Measurements from ENCODE around the gene IFIT1. TPM values are rescaled to one million over a fixed set of nuclear protein-coding genes. Genes with fewer than 3 reads are reported as not detected.

IFIT1 gene
- total RNA-seq, 4 donors from 2014 or later: 3.3 to 9.3 (median 6.8) TPM

- peaks cover 0 to 27% (median 6%) of the 10 kb centered on the region in 4 donors for H3K4me1 ChIP-seq
- no peak for TF ChIP-seq POLR2A (IDR thresholded peaks at IDR 0.05)
- peak in 5 of 6 experiments; percentile 10 to 37 (median 25) for TF ChIP-seq CTCF (IDR thresholded peaks at IDR 0.05)
- no peaks in the 10 kb centered on the region for H3K9me3 ChIP-seq
- no peak overlapping the region for H3K4me3 ChIP-seq
- H3K27me3 ChIP-seq: no peaks in the 10 kb centered on the region
- H3K36me3 ChIP-seq: peaks cover 0 to 12% (median 3%) of the 10 kb centered on the region in 3 donors
- DNase-seq: no peak
- no peak overlapping the region for H3K27ac ChIP-seq
Observed at GRCh38 chr10:89419548-89419947, 27.1 kb downstream of the IFIT1 start.

GRCh38 chr10:89421018-89421476 is 28.6 kb downstream of the IFIT1 start:
- H3K4me1 ChIP-seq: peaks cover 0 to 21% (median 6%) of the 10 kb centered on the region in 4 donors
- no peaks in the 10 kb centered on the region for H3K9me3 ChIP-seq
- no peak overlapping the region for H3K27ac ChIP-seq
- peaks cover 0 to 12% (median 3%) of the 10 kb centered on the region in 3 donors for H3K36me3 ChIP-seq
- no peak for DNase-seq
- no peak for TF ChIP-seq CTCF (IDR thresholded peaks at IDR 0.05)
- TF ChIP-seq POLR2A (IDR thresholded peaks at IDR 0.05): no peak
- no peaks in the 10 kb centered on the region for H3K27me3 ChIP-seq
- H3K4me3 ChIP-seq: no peak overlapping the region

- TF ChIP-seq POLR2A (IDR thresholded peaks at IDR 0.05) (no peak), CTCF (IDR thresholded peaks at IDR 0.05) (no peak)
- Histone ChIP-seq H3K27me3 (no peaks in the 10 kb centered on the region), H3K27ac (no peak overlapping the region), H3K36me3 (peaks cover 0 to 8% (median 3%) of the 10 kb centered on the region in 3 donors), H3K4me1 (no peaks in the 10 kb centered on the region), H3K9me3 (no peaks in the 10 kb centered on the region), H3K4me3 (no peak overlapping the region)
- DNase-seq: no peak
Observed at GRCh38 chr10:89425000-89425399, 32.6 kb downstream of the IFIT1 start.

GRCh38 chr10:89426230-89426868 is 33.9 kb downstream of the IFIT1 start:
- peak in 1 of 3 donors; percentile 62 for DNase-seq
- Histone ChIP-seq H3K36me3 (no peaks in the 10 kb centered on the region), H3K4me1 (no peaks in the 10 kb centered on the region), H3K4me3 (no peak overlapping the region), H3K27ac (no peak overlapping the region), H3K27me3 (no peaks in the 10 kb centered on the region), H3K9me3 (no peaks in the 10 kb centered on the region)
- TF ChIP-seq CTCF (IDR thresholded peaks at IDR 0.05) (peak; percentile 44 to 88 (median 76)), POLR2A (IDR thresholded peaks at IDR 0.05) (no peak)

- H3K4me1 ChIP-seq: no peaks in the 10 kb centered on the region
- no peaks in the 10 kb centered on the region for H3K36me3 ChIP-seq
- TF ChIP-seq POLR2A (IDR thresholded peaks at IDR 0.05): no peak
- TF ChIP-seq CTCF (IDR thresholded peaks at IDR 0.05): no peak
- no peak overlapping the region for H3K27ac ChIP-seq
- DNase-seq: no peak
- H3K4me3 ChIP-seq: no peak overlapping the region
- H3K27me3 ChIP-seq: no peaks in the 10 kb centered on the region
- no peaks in the 10 kb centered on the region for H3K9me3 ChIP-seq
Observed at GRCh38 chr10:89427629-89428028, 35.2 kb downstream of the IFIT1 start.

All from Peyer's patch (tissue), 4 donors.